ENCODE results near the gene FAM76B.

Gene FAM76B

DNA sequence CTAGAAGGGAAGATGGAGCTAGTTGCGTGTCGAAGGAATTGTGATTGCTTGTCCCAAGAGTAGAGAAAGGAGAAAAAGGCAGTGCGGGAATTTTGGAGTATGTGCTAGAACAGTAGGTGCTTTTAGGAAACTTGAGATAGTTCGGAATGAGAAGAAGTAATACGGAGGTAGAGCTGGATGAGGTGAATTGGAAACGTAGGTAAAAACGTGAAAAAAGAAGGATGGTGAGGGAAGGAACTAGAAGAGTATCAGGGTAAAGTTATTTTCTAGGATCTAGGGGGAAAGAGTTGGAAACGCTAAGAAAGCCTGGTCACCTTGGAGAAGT is 2.1 kb upstream of the FAM76B start:
- no peak for DNase-seq

DNA sequence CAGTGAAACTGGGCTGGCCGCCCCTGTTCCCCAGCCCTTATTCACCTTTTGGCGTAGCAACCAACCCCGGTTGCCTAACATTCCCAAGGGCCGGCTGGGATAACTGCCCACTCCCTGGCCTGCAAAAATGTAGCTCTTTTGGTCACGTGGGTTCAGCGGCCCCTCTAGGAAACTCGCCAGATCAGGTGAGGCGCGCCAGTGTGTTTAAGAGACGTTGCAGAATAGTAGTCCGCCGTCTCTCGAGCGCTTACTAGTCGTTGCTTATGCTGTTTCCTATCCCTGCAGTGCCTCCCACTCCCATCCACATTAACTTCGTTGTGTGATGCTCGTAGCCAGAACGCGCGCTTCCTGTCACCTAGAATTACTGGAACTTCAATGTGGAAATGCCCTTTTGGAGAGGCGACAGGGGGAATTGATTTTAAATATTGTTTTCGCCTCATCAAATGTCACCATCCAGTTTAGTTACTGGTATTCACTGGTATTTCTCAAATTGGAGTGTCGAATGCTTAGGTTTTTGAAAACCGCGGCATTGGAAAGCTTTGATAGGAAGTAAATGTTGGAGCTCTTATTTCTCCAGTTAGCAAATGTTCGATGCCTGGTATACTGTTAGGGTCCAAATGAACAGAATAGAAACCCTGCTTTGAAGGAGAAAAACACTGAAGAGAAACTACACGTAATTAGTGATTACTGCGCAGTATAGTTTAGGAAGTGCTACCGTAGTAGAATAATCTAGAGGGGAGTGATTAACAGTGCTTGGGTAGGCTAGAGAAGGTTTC is 1.5 kb upstream of the FAM76B start:
- DNase-seq: peak; percentile 78

- DNase-seq: peak; percentile 99
Measured at GRCh38 chr11:95790123-95790932, 746 bp upstream of the FAM76B start, which contains the start of gene CEP57. Gene CEP57 (plus strand): TSS chr11:95790498. CDS start chr11:95790699, 201 bp downstream.

DNA sequence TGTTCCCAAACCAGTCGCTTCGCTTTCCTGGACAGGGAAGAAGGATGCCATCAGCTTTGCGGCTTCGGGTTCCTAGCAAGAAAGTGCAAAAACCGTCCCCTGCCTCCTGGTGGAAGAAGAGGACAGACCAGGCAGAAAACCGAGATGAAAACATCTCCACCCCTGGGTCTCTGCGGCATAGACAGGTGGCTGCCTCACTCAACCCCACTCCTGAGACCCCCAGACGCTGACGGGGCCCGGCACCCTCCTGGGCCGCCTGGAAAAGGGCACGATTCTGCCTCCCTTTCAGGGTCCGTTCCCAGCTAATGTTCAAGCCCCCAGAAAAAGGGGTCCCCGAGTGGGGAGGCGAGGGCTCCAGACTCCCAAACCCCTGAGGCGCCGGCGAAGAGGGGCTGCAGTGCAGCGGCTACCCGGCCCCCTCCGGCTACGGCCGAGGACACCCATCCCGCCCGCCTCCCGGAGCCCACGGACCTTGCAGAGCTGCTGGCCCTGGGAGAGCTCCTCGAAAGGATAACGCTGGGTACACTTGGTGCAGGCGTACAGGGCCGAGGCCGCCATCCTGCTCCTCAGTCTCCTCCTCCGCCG is 569 bp downstream of the FAM76B start:
- peak; percentile 59 for DNase-seq

GRCh38 chr11:95780544-95780943 is 9.0 kb downstream of the FAM76B start:
- DNase-seq: no peak

DNA sequence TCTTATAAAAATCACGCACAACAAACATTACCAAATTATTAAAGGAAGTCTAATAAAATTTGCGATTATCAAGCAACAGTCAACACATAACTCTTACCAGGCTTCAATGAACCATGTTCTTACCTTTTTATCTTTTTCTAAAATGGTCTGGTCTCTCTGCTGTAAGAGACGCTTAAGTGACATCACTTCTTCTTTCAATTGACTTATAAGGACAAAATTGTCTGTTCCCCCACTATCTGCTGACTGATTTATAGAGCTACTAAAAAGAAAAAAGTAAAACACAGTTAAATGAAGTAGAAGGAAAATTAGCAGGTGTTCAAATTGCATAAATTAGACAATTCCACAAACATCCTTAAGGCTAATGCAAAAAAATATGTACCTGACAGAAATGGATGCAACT is 10.9 kb downstream of the FAM76B start:
- no peak for DNase-seq

- DNase-seq: no peak
Measured at GRCh38 chr11:95776859-95777258, 12.7 kb downstream of the FAM76B start.

DNA sequence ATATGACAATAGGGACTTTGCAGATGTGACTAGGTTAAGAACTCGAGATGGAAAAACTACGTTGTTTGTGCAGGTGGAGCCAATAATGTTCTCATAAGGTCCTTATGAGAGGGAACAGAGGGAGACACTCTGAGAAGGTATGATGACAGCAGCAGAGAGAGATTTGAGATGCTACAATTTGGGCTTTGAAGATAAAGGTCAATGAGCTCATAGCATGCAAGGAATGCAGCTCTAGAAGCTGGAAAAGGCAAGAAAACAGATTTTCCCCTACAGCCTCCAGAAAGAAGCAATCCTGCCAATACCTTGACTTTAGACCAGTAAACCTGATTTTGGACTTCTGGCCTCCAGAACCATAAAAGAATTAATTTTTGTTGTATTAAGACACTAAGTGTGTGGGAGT is 21.1 kb downstream of the FAM76B start:
- DNase-seq: no peak

GRCh38 chr11:95767498-95767897 is 22.1 kb downstream of the FAM76B start:
- DNase-seq: no peak

DNA sequence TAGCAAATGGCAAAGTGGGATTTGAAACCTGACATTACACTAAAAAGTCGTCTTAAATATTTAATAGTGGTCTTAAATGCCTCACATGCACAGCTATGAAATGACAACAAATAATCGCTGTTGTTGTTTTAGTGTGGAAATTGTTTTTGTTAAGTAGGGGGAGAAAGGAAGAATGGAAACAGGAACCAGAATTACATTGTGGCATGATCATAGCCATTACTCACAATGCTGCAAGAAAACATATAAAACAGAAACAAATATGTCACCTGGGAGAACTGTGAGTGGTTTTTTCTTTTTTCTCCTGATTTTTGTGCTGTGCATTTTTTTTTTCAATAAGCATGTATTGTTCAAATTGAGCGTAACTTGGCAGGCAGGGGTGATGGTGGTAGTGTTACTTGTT is 22.9 kb downstream of the FAM76B start:
- no peak for DNase-seq

DNA sequence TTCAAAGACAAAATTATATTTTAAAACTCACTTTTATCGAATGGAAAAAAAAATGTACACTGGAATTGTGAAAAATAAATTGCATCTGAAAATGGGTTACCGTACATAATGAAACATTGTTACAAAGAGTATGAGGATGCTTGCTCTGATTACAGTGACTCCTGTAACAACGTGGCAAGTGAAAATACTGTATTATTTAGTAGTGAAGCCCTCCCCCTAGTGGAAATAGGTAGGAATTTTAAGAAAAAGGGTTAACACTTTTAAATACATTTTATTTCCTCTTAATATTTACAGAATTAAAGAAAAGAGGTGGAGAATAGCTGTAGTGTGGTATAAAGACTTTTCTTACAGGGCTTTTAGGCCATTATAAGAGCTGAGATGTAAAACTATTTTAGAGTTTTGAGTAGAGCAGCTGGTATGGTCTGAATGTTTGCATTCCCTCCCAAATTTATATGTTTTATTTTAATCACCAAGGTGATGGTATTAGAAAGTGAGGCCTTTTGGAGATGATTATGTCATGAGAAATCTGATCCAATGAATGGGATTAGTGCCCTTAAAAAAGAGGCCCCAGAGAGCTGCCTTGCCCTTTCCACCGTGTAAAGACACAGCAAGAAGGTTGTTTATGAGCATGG is 25.2 kb downstream of the FAM76B start:
- peak; percentile 76 for DNase-seq

DNA sequence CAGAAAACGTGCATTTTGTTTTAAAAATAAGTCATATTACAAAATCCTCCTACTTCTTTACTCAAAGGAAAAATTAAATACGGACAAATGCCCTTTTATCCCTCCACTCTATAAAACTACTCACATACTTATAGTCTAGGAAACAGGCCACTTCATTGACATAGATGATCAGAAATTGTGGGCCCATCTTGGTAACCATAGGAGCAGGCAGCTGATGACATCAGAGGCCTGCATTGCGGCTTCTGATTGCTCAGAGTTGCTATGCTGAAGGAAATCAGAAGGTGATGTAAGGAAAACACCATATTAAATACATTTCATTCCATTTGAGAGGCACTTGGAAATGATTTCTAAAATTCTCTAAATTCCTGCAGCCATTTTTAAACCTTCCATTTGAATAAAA is 27.0 kb downstream of the FAM76B start:
- DNase-seq: no peak

- no peak for DNase-seq
Measured at GRCh38 chr11:95760941-95761340, 28.6 kb downstream of the FAM76B start.

DNA sequence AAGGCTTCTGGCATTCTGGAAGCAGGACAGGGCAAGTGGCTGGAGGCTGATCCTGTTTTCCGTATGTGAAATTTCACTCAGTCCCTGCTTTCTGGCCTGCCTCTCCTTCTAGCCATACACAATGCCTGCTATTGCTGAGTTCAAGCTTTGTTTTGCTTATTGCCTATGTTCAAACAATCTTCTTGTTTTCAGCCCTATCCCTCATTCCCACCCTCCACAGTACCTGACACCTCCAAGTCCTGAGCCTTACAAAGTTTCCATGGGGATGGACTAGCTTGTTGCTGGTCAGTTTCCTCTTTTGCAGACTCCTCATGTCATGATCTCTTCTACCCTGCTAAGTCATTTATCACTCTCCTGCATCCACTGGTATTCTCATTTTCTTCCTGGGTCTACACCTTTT is 38.1 kb downstream of the FAM76B start:
- DNase-seq: no peak

DNA sequence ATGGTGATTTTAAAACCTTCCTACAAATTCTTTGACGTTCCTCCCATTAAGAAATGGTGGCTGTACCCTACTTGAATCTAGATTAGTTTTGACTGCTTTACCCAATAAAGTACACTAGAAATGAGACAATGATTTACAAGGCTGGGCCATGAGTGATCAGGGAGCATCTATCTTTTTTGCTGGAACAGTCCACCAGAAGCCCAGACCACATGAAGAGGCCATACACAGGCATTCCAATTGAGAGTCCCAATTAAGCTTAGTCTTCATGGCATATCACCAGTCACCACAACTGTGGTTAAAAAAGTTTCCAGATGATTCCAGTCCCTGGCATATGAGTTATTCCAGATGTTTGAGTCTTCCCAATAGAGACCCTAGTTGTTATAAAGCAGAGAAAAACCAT is 39.5 kb downstream of the FAM76B start:
- no peak for DNase-seq

- DNase-seq: no peak
Measured at GRCh38 chr11:95739108-95739938, 50.3 kb downstream of the FAM76B start.

- no peak for DNase-seq
Measured at GRCh38 chr11:95736809-95737208, 52.8 kb downstream of the FAM76B start.

DNA sequence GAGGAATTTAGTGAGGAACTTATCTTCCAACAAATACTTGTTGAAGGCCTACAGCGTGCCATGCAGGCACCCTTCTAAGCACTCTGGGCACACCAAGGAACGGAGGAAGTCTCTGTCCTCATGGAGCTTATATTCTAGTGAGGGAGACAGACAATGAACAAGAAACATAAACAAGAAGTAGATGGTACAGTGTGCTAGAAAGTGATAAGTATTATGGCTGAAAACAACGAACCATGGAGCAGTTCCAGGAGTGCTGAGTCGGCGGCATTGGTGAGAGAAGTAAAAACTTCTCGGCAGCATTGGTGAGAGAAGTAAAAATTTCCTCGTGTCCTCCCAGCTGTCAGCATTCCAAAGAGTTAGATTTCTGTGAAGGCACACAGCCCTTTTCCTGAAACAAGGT is 53.2 kb downstream of the FAM76B start:
- no peak for DNase-seq

DNA sequence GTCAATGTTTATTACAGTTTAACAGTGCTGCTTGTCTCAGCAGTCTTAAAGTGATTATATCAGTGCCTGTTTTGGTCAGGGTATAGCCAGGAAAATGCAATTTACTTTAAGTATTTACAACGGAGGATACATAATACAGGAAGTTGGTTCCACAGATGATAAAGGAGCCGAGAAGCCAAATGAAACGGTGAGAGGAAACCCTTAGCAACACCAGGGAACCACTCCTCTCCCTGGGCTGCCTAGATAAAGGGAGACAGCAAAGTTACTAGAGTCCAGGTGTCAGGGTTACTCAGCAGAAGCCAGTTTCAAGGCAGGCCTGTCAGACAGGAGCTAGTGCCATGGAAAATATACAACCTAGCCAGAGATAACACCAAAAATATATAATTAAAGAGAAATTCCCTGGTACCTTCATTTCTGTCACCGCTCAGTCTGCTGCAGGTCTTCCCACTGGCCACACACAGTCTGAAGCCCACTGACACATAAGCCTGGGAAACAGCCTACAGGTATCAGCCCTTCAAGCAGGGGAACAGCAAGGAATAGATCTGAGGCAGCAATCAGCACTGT is 55.5 kb downstream of the FAM76B start:
- no peak for DNase-seq

- DNase-seq: no peak
Measured at GRCh38 chr11:95732930-95733602, 56.5 kb downstream of the FAM76B start.

GRCh38 chr11:95729462-95729861 is 60.1 kb downstream of the FAM76B start:
- no peak for DNase-seq

DNA sequence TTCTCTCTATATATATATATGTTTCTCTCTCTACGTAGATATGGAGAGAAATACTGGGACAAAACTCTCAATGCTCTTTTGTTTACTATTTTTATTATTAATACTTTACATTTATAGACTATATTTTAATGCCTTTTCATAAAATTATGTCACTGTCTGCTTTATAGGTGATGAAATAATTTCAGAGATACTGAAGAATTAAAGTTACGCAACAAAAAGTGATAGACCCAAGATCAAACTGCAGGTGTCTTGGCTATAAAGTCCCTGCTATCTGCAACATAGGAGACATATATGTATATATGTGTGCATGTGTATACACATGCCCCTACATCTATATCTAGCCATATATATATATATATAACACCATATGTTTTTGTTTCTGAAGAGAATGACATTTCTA is 60.8 kb downstream of the FAM76B start:
- no peak for DNase-seq
